Mesendoderm (in vitro differentiated cells): ENCODE measurements around the gene ARID1B.

Experiments used
- DNase-seq: peaks from one replicate; pipeline ENCODE4 v3.0.0; 2013
- H2AK5ac ChIP-seq: 2 replicates; pipeline ENCODE4 v1.6.1; 2013; ENCODE audit warnings: low read length, inconsistent platforms
- H2BK120ac ChIP-seq: 2 replicates; pipeline ENCODE4 v1.6.1; 2013; ENCODE audit warnings: low read depth, mild to moderate bottlenecking, low read length, moderate library complexity, mixed read lengths
- H2BK15ac ChIP-seq: replicated peaks from 2 replicates; pipeline ENCODE4 v1.6.1; 2013; ENCODE audit warnings: low read depth, mild to moderate bottlenecking, moderate library complexity
- H2BK5ac ChIP-seq: 2 replicates; pipeline ENCODE4 v1.6.1; 2013; ENCODE audit warnings: low read length, inconsistent platforms
- H3K18ac ChIP-seq: 2 replicates; pipeline ENCODE4 v1.6.1; 2013; ENCODE audit warnings: mild to moderate bottlenecking, low read length, mixed read lengths
- H3K23ac ChIP-seq: one replicate; pipeline ENCODE4 v1.6.1; 2013; ENCODE audit warnings: low read length
- H3K27ac ChIP-seq: 2 replicates; pipeline ENCODE4 v1.5.1; 2013; ENCODE audit warnings: low read depth, mild to moderate bottlenecking, inconsistent platforms, low read length, moderate library complexity
- H3K27me3 ChIP-seq: 2 replicates; pipeline ENCODE4 v1.6.1; 2013; ENCODE audit warnings: low read length, control low read depth, mild to moderate bottlenecking, inconsistent platforms; ENCODE audit not compliant: insufficient read depth, poor library complexity
- H3K36me3 ChIP-seq: 2 replicates; pipeline ENCODE4 v1.6.1; 2013; ENCODE audit warnings: low read length, inconsistent platforms; ENCODE audit not compliant: control insufficient read depth, insufficient read depth
- H3K4ac ChIP-seq: one replicate; pipeline ENCODE4 v1.6.1; 2013; ENCODE audit warnings: low read depth, mild to moderate bottlenecking, low read length, moderate library complexity
- H3K4me1 ChIP-seq: 2 replicates; pipeline ENCODE4 v1.6.1; 2013; ENCODE audit warnings: low read depth, low read length, inconsistent platforms; ENCODE audit not compliant: control insufficient read depth
- H3K4me2 ChIP-seq: 2 replicates; pipeline ENCODE4 v1.6.1; 2013; ENCODE audit warnings: low read length
- H3K4me3 ChIP-seq: 2 replicates; pipeline ENCODE4 v1.5.1; 2013; ENCODE audit warnings: mild to moderate bottlenecking, low read length
- H3K56ac ChIP-seq: one replicate; pipeline ENCODE4 v1.6.1; 2013; ENCODE audit warnings: low read length
- H3K79me1 ChIP-seq: 2 replicates; pipeline ENCODE4 v1.6.1; 2013; ENCODE audit warnings: low read length, inconsistent platforms
- H3K79me2 ChIP-seq: 2 replicates; pipeline ENCODE4 v1.6.1; 2013; ENCODE audit warnings: mild to moderate bottlenecking, low read length; ENCODE audit not compliant: control insufficient read depth, insufficient read depth
- H3K9ac ChIP-seq: 2 replicates; pipeline ENCODE4 v1.6.1; 2013; ENCODE audit warnings: low read length, inconsistent platforms
- H4K5ac ChIP-seq: one replicate; pipeline ENCODE4 v1.6.1; 2013; ENCODE audit warnings: low read length
- H4K8ac ChIP-seq: one replicate; pipeline ENCODE4 v1.6.1; 2013; ENCODE audit warnings: low read depth, mild to moderate bottlenecking, control low read depth, low read length, moderate library complexity
- WGBS: extraction: QIAGEN DNeasy Blood & Tissue Kit; methylation state at CpG from one replicate; pipeline ENCODE4 v1.1.7; 2013; ENCODE audit warnings: low lambda C conversion rate, missing lambda C conversion rate; ENCODE audit not compliant: insufficient coverage; ENCODE audit errors: extremely low coverage; 5-methylcytosine and 5-hydroxymethylcytosine counted together

ARID1B gene

GRCh38 chr6:156791320-156791850 is 14.2 kb downstream of the ARID1B start:
- Histone ChIP-seq H3K23ac (no peak overlapping the region), H2BK15ac (no peak overlapping the region), H4K5ac (no peak overlapping the region), H4K8ac (no peak overlapping the region), H3K56ac (no peak overlapping the region), H3K9ac (no peak overlapping the region), H2BK120ac (no peak overlapping the region), H2AK5ac (no peak overlapping the region), H3K27ac (no peak overlapping the region), H3K18ac (no peak overlapping the region), H3K4me2 (no peak overlapping the region), H3K27me3 (no peaks in the 10 kb centered on the region), H3K79me2 (peaks cover 87% of the 10 kb centered on the region), H2BK5ac (no peak overlapping the region), H3K79me1 (peaks cover 13% of the 10 kb centered on the region), H3K4ac (no peak overlapping the region), H3K36me3 (no peaks in the 10 kb centered on the region), H3K4me3 (no peak overlapping the region), H3K4me1 (peaks cover 3% of the 10 kb centered on the region)
- WGBS, result no CpG with 5 or more reads among the region's 10 CpGs
- DNase-seq, result peak; percentile 42

DNA sequence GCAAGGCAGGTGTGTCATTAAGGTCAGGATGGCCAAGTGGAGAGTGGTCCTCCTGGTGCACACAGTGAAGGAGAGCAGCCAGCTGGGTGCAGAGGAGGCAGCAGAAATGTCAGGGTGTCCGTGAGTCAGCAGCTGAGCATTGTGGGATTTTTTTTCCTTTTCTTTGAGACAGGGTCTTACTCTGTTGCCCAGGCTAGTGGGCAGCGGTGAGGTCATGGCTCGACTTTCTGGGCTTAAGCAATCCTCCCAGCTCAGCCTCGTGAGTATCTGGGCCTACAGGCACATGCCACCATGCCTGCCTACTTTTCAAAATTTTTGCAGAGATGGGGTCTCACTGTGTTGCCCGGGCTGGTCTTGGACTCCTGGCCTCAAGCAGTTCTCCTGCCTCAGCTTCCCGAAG is 16.0 kb downstream of the ARID1B start:
- Histone ChIP-seq H3K56ac (no peak overlapping the region), H3K9ac (no peak overlapping the region), H3K4me1 (peaks cover 3% of the 10 kb centered on the region), H3K79me2 (peaks cover 88% of the 10 kb centered on the region), H3K18ac (no peak overlapping the region), H3K36me3 (no peaks in the 10 kb centered on the region), H3K27ac (no peak overlapping the region), H3K4ac (no peak overlapping the region), H2AK5ac (no peak overlapping the region), H2BK15ac (no peak overlapping the region), H2BK5ac (no peak overlapping the region), H3K27me3 (no peaks in the 10 kb centered on the region), H4K8ac (no peak overlapping the region), H3K79me1 (peaks cover 18% of the 10 kb centered on the region), H4K5ac (no peak overlapping the region), H3K4me3 (no peak overlapping the region), H2BK120ac (no peak overlapping the region), H3K4me2 (no peak overlapping the region), H3K23ac (no peak overlapping the region)
- no peak for DNase-seq
- no CpG with 5 or more reads among the region's 6 CpGs for WGBS

- H2AK5ac ChIP-seq, result no peak overlapping the region
- H2BK15ac ChIP-seq, result no peak overlapping the region
- H3K79me1 ChIP-seq, result peaks cover 18% of the 10 kb centered on the region
- H3K23ac ChIP-seq, result no peak overlapping the region
- no peak overlapping the region for H3K27ac ChIP-seq
- no peak overlapping the region for H3K56ac ChIP-seq
- H3K27me3 ChIP-seq, result no peaks in the 10 kb centered on the region
- no peak for DNase-seq
- WGBS, result no CpG with 5 or more reads among the region's 14 CpGs
- H4K5ac ChIP-seq, result no peak overlapping the region
- no peak overlapping the region for H3K4me2 ChIP-seq
- no peak overlapping the region for H3K9ac ChIP-seq
- no peak overlapping the region for H3K4ac ChIP-seq
- H3K36me3 ChIP-seq, result no peaks in the 10 kb centered on the region
- H2BK5ac ChIP-seq, result no peak overlapping the region
- H2BK120ac ChIP-seq, result no peak overlapping the region
- H4K8ac ChIP-seq, result no peak overlapping the region
- H3K79me2 ChIP-seq, result peaks cover 89% of the 10 kb centered on the region
- H3K18ac ChIP-seq, result no peak overlapping the region
- H3K4me1 ChIP-seq, result no peaks in the 10 kb centered on the region
- H3K4me3 ChIP-seq, result no peak overlapping the region
These were observed 17.6 kb downstream of the ARID1B start for GRCh38 chr6:156794546-156795354.

DNA sequence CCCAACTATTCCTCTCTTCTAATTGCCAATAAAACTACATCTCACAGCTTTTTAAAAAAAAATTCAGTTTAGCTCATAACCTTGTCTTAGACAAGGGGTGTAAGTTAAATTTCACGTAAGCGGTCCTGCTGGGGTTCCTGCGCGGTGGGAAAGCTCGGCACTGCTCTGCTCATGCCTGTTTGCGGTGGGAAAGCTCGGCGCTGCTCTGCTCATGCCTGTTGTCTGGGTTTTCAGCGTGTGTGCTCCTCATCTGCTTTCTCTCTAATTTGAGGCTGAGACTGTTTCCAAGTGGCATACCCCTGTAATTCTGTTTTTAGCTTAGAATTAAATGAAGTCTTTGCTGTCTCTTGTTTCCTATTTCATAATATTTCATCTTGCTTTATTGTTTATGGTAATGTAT is 18.6 kb downstream of the ARID1B start:
- Histone ChIP-seq H4K8ac (no peak overlapping the region), H3K79me1 (peaks cover 16% of the 10 kb centered on the region), H3K23ac (no peak overlapping the region), H3K9ac (no peak overlapping the region), H3K27me3 (no peaks in the 10 kb centered on the region), H4K5ac (no peak overlapping the region), H3K4me1 (no peaks in the 10 kb centered on the region), H3K36me3 (no peaks in the 10 kb centered on the region), H3K4me2 (no peak overlapping the region), H3K18ac (no peak overlapping the region), H3K4me3 (no peak overlapping the region), H2AK5ac (no peak overlapping the region), H2BK120ac (no peak overlapping the region), H2BK15ac (no peak overlapping the region), H2BK5ac (no peak overlapping the region), H3K79me2 (peaks cover 96% of the 10 kb centered on the region), H3K56ac (no peak overlapping the region), H3K4ac (no peak overlapping the region), H3K27ac (no peak overlapping the region)
- no CpG with 5 or more reads among the region's 9 CpGs for WGBS
- no peak for DNase-seq

DNA sequence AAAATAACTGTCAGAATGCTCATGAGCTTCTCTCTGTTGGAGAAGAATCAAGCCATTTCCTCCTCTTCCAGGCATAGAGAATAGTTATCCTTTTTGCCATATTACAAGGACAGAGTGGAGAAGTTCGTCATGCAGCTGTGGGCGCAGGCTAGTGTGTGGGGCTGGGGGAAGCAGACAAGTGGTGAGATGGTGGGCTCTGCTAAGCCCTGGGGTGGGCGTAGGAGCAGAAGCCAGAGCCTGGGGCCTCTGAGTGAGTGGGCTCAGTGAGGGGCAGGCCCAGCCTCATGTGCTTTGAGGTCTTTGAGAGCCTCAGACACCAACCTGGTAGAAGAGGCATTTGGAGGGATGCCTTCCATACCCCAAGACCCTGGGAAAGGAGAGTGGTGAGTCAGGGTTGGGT is 19.4 kb downstream of the ARID1B start:
- H3K27ac ChIP-seq, result no peak overlapping the region
- peaks cover 97% of the 10 kb centered on the region for H3K79me2 ChIP-seq
- no CpG with 5 or more reads among the region's 3 CpGs for WGBS
- H3K4me3 ChIP-seq, result no peak overlapping the region
- no peak overlapping the region for H2BK120ac ChIP-seq
- no peak overlapping the region for H4K5ac ChIP-seq
- no peak overlapping the region for H3K9ac ChIP-seq
- H4K8ac ChIP-seq, result no peak overlapping the region
- no peak overlapping the region for H2BK5ac ChIP-seq
- H3K79me1 ChIP-seq, result peaks cover 16% of the 10 kb centered on the region
- H3K4me2 ChIP-seq, result no peak overlapping the region
- no peak overlapping the region for H3K18ac ChIP-seq
- no peak overlapping the region for H2BK15ac ChIP-seq
- H3K4me1 ChIP-seq, result no peaks in the 10 kb centered on the region
- H3K36me3 ChIP-seq, result no peaks in the 10 kb centered on the region
- H3K27me3 ChIP-seq, result no peaks in the 10 kb centered on the region
- DNase-seq, result no peak
- H3K4ac ChIP-seq, result no peak overlapping the region
- H3K56ac ChIP-seq, result no peak overlapping the region
- no peak overlapping the region for H2AK5ac ChIP-seq
- no peak overlapping the region for H3K23ac ChIP-seq
